PC-9 (cell line): ENCODE measurements around the gene ATP2B3.

Experiments used
- EZH2 ChIP-seq: fragments of 200-600 bp; sonication (generic); IDR thresholded peaks from 2 replicates; pipeline ENCODE4 v1.8.0; 2017; ENCODE audit warnings: antibody characterized with exemption, low read depth
- TF ChIP-seq, protein P1 (sequence below): fragments of 200-600 bp; sonication (generic); conservative IDR thresholded peaks from 2 replicates; pipeline ENCODE4 v1.6.1; 2017; ENCODE audit warnings: mixed run types, antibody characterized with exemption, mild to moderate bottlenecking, moderate library complexity

DNA sequence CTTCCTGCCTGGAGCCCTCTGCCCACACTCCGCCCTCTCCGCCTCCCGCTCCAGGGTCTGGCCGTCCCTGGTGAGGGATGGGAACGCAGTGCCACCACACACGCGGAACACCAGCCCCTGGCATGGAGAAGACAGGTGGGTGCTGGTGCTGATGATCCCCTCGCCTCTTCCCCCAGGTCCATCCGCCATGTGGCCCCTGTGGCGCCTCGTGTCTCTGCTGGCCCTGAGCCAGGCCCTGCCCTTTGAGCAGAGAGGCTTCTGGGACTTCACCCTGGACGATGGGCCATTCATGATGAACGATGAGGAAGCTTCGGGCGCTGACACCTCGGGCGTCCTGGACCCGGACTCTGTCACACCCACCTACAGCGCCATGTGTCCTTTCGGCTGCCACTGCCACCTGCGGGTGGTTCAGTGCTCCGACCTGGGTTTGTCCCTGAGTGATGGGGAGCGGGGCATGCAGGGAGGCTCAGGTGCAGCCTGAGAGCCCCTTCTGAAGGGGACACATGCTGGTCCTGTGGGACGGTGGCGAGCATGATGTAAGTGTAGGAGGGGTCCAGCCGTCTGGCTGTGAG lies 12.9 kb upstream of the ATP2B3 start:
- TF ChIP-seq EZH2, result no peak
- TF ChIP-seq, protein P1, sequence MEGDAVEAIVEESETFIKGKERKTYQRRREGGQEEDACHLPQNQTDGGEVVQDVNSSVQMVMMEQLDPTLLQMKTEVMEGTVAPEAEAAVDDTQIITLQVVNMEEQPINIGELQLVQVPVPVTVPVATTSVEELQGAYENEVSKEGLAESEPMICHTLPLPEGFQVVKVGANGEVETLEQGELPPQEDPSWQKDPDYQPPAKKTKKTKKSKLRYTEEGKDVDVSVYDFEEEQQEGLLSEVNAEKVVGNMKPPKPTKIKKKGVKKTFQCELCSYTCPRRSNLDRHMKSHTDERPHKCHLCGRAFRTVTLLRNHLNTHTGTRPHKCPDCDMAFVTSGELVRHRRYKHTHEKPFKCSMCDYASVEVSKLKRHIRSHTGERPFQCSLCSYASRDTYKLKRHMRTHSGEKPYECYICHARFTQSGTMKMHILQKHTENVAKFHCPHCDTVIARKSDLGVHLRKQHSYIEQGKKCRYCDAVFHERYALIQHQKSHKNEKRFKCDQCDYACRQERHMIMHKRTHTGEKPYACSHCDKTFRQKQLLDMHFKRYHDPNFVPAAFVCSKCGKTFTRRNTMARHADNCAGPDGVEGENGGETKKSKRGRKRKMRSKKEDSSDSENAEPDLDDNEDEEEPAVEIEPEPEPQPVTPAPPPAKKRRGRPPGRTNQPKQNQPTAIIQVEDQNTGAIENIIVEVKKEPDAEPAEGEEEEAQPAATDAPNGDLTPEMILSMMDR, result no peak
